ENCODE data around the gene FAM114A2.
"Not testable (repeated sequence)": the region's sequence is repeated elsewhere in the genome, so short reads cannot be mapped to it uniquely, and the experiment has no call there.

FAM114A2 gene

DNA sequence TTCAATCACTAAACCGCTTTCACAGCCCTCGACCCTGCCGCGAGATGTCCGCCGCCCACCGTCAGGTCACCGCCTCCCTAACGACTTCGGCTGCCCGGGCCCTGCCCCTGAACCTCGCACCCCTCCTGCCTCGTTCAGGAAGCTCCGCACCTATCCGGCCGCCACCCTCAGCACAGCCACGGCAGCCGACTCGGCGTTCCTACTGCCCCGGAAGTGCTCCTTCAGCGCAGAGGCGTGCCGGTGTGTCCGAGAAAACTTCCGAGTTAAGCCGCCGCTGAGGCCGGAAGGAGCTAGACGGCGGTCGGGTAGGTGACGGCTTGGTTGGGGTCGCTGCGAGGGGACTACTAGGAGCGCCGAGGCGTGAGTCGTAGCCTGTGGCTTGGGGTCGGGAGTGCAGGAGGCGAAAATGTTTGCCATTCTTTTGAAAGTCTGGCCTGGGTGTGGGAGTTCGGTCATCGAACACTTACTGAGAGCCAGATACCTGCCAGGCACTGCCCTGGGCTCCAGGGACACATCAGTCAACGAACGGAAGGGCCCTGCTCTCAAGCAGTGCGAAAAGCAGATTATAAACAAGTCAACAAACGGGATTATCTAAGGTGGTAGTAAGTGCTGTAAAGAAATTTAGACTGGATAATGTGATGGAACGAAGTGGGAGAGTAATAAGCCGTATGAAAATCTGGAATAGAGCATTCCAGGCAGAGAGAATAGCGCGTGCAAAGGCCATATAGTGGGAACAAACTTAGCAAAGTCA is at the start of gene FAM114A2, which contains the start of gene MFAP3:
TSS of gene FAM114A2 (minus strand) at position 204 of the 751 bp plus-strand sequence. CDS start 3,957 bp downstream, outside the sequence.
TSS of gene MFAP3 (plus strand) at position 261 of the 751 bp plus-strand sequence. CDS start 10,756 bp downstream, outside the sequence.
- DNase-seq, result peak; percentile 92

DNA sequence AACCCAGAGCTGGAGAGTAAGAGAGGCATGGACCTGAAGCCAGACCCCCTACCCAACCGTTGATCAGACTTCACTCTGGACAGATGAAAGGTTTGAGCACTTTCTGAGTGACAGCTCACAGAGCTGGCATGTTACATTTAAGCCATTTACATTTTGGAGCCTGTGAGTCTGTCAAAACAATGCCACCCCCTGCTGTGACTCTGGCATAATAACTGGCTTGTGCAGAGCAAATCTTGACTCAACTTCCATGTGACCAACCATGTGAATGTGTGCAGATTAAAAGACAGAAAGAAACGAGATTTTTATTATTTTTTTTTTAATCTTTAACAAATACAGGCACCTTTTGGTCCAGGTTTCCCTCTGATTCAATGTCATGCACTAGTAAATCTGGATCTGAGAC is 48.5 kb upstream of the FAM114A2 start:
- no peak for DNase-seq

DNA sequence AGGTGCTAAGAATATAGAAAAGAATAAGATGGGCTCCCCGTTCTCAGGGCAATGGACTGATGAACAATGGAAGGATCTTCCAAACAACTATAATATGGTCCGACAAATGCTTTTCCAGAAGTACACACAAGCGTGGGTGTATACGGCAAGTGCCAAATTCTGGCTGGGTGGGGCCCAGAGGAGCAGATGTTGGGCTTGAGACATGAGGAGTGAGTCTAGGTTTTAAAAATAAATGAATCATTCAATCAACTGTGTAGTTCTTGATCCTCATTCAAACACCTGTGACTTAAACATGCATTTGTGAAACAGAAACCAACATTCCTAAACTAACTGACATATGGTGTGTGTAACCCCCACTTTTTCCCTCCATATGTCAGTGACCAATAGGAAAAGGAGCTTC is 47.9 kb upstream of the FAM114A2 start:
- DNase-seq, result no peak

DNA sequence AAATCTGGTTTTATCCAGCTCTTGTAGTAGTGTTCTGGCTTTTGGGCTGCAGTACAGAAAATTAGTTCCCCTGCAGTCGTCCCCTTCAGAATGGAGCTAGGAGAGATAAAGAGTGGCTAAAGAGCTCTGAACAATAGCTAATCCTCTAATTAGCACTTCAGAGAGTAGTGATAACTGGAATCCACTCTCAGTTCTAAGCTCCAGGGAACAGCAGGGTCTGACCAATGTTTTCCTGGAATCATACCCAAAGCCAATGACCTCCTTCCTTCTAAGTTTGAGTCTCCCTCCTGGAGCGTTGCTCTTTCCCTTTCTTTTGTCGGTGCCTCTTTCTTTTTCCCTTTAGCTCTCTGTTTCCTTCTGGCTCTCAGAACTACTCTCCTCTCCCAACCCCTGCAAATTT is 47.4 kb upstream of the FAM114A2 start:
- DNase-seq, result no peak

DNA sequence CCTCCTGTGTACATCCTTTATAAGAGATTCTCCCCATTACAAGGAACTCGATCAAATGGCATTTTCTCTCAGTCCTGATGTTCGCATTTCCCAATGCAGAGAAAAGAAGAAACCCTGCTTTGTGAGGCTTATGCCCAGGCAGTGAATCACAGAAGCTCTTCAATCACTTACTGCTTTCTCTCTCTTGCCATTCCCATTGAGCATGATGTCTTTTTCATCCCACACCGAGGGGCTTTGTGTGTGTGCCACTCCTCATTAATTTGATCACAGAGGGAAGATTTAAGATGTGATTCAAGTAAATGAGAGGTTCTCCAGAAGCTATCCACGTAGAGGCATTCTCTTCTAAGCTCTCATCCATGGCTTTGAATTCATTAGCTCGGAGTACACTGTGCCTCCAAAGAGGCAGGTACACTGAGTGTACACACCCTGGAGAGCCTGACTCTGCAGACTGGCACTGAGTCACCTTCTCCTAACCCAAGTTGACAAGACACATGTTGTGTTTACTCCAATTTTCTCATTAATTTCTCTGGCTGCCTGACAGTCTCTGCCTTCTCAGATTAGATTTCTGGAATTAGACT is 45.4 kb upstream of the FAM114A2 start:
- no peak for DNase-seq

DNA sequence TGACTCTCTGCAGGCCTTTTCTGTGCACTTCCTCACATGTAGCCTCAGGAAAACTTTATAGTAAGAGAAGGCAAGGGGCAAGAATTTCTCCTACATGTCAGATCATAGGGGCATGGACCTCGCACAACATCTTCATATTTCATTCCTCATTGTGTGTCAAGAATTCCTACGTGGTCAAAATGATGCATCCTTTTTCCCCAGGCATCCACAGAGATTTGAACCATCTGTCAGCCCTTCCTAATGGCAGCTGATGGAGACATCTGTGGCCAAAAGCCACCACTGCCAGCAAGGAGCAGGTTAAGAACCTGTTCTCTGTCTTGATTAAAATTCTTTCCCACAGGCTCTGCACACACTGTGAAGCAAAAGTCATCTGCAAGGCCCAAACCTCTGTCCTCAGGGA is 42.5 kb upstream of the FAM114A2 start:
- no peak for DNase-seq

DNA sequence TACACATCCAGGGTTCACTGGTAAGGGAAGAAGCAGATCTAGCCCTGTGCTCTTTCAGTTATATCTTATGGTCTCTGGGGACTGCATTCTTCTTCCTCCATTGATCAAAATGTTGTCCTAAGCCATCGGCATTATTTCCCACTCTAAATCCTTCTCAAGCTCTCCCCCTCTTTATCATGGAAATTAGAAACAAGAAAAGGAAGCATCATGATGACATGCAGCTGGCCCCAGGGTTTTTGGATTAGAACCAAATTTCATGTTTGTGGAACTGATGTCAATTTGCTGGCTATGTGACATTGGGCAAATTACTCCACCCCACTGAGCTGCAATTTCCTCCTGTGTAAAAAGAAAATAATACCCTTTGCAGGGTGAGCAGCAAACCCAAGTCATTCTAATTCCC is 39.6 kb upstream of the FAM114A2 start:
- DNase-seq, result no peak

DNA sequence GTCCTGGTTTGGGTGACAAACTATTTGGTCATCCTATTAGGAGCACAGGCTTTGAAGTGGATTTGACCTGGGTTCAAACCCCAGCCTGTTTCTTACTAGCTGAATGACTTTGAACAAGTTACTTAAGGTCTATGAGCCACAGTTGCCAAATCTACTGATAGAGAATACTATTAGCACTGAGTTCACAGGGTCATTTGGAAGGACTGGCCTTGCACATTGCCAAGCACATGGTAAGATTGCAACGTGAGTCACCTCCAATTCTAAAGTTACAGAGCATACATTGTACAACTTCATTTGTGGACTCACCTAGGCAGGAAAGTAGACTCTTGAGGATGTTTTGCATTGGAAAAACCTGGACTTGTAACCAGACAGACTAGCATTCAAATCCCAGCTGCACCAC is 39.0 kb upstream of the FAM114A2 start:
- DNase-seq, result no peak

DNA sequence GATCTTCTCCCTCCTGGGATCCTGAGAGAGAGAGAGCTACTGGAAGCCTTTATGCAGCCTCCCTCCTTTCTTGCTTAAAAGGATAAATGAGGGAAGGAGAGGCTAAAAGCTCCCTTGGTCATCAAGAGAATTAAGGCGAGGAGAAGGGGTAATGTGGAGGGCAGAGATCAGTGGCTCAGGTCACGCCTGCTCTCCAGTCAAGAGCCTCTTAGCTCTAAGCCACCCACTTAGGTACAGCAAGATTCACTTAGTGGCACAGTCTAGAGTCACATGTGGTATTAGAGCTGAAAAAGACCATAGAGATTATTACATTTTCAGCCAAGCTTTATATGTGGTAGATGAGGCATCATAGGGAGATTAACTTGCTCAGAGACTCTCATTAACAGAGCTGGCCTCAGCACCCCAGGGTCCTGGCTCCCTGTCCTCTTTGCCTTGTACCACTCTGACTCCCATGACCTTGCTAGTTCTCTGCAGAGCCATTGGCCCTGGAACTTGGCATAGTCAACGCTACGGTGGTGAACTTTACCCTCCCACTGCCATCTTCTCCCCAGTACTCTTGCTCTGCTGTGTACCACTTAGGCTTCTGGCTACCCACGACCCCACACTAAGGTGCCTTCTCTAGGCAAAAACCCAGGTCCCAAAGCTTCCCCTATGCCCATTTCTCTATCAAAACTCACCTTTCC is 37.7 kb upstream of the FAM114A2 start:
- DNase-seq, result no peak

DNA sequence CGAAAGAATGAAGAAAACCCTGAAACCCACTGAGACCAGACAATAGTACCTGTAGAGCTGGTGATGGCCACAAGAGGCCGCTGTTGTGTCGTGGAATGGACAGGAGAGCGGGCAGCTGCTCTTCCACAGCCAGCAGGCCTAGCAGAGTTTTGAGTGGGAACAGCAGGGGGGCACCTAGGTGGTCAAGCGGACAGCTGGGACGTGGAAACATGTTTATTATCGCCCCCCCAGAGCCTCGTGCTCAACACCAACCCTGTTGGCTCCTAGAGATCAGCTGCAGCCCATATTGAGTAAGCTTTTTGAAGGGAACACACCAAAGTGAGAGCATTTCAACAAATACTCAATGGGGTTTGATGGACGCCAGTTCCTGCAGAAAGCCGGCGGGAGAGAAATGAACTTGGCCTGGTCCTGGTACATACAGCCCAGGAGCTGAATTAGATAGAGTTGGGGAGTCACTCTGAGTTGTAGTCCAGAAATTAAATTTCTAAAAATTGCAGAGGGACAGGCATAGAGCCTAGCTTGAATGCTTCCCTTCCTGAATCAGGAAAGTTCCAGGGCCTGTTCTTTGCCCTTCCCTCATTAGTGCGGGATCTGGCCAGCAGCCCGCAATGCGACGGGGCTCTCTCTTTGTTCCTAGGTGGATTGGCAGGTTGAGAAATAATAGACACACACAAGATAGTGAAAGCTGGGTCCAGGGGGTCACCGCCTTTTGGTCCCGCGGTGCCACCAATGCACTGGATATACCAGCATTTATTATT is 33.9 kb upstream of the FAM114A2 start:
- DNase-seq, result peak; percentile 96

DNA sequence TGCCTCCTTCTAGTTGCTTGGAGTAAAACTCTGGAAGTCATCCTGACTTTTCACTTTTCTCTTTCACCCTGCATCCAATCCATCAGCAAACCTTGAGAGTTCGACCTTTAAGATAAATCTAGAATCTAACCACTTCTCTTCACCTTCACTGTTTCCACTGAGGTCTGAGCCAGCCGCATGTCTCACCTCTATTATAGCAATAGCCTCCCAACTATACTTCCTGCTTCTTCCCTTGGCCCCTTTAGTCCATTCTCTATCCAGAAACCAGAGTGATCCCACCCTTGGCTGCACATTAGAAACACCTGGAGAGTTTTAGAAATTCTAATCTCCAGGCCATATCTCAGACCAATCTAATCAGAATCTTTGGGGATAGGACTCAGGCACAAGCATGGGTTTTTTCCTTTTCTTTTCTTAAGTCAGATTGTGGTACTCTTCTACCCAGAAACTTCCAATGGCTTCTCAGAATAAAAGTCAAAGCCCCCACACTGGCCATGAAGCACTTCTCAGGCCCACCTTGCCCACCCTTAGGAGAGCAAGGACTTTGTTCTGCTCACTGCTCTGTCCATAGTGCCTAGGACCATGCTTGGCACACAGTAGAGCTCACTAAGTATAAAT is 33.2 kb upstream of the FAM114A2 start:
- no peak for DNase-seq

DNA sequence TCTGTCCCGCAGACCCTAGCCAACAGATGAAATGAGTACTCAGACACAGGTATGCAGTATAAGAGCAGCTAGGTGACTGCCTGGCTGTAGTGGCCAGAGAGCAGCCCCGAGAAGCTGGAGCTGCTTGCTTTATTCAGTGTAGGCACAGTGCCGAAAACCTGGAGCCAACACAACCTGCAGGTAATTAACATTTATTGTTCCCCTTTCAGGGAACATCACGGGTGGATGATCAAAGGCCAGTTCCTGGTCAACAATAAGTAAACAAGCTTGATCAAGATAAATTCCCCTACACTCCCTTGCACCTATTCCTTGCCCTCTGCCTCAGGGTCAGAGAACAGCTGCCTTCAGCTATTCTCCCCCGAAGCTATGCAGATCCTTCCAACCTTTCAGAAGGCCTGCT is 31.1 kb upstream of the FAM114A2 start:
- DNase-seq, result not testable (repeated sequence)

DNA sequence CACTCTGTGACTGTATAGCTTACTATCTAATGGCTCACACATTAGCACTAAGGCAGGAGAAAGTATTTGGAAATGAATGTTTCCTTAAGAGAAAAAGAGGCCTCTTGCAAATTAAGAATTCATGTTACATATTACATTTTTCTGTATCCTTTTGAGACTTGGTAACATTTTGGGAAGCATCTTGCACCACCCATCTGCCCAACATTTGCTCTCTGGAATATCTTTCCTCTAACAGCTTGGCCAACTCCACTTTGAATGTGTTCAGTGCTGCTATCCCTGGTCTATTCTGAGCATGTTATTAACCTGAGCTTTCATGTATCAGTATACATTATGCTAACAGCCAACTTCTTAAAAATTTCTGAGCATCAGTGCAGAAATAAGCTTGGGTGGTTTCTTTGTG is 27.3 kb upstream of the FAM114A2 start:
- DNase-seq, result no peak

DNA sequence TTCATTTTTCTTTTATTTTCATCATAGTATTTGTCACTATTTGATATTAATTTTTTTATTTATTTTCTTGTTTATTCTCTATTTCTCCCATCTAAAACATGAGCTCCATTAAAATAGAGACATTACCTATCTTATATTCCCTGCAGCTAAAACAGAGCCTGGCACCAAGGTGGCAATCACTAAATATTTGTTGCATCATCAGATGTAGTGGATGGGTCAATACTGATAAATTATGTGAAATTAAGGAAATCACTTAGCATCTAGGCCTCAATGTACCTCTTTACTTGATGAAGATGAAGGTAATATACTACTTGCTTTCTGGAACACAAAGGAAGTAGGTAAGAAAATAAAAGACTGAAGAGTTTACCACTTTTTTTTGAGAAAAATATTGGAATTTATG is 24.7 kb upstream of the FAM114A2 start:
- DNase-seq, result no peak

DNA sequence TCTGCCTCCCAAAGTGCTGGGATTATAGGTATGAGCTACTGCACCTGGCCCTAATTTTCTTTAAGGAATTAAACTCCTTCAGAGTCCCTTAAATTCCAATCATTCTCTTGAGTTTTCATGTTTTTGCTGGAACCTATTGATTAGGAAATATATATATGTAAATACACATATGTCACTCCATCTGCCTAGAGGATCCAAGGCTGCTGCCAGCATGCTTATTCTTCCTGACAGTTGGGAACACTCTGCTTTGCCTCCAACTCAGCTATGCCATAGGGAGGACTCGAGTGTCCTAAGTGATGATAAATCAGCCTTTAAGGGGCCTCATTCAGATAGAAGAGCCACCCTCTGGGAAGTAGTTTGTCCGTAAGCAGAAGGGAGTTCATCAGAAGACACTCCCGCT is 21.9 kb upstream of the FAM114A2 start:
- DNase-seq, result no peak

DNA sequence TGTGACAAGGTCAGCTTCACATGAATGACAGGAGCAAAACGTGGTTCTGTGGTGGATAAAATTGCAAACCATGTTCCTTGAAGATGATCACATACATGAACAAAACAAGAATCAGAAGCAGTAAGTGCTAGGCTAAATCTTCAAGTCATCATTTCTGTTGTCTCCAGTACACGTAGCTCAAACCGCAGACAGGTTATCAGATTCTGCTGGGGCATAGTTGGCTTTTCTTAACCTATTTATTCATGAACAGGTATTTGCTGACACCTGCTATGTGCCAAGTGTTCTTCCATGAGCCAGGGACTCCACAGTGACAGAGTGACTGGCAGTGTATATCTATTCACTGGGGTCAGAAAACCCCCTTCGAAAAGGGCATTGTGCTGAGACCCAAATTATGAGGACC is 20.9 kb upstream of the FAM114A2 start:
- no peak for DNase-seq

DNA sequence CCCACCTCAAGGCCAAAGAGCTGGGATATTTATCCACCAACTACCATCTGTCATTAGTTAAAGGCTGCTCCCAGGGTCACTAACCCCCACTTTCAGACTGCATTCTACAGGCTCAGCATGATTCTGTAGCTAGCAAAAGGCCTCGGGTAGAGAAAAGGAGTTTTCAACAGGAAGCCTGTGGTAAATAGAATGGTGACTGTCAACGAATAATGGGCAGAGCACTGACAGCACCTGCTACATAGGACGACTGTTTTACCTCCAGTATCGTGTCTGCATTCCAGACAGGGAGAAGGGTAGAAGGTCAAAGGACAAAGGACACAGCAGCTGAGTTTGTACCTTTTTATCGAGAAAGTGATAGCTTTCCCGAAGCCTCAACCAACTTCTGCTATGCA is 20.3 kb upstream of the FAM114A2 start:
- no peak for DNase-seq

DNA sequence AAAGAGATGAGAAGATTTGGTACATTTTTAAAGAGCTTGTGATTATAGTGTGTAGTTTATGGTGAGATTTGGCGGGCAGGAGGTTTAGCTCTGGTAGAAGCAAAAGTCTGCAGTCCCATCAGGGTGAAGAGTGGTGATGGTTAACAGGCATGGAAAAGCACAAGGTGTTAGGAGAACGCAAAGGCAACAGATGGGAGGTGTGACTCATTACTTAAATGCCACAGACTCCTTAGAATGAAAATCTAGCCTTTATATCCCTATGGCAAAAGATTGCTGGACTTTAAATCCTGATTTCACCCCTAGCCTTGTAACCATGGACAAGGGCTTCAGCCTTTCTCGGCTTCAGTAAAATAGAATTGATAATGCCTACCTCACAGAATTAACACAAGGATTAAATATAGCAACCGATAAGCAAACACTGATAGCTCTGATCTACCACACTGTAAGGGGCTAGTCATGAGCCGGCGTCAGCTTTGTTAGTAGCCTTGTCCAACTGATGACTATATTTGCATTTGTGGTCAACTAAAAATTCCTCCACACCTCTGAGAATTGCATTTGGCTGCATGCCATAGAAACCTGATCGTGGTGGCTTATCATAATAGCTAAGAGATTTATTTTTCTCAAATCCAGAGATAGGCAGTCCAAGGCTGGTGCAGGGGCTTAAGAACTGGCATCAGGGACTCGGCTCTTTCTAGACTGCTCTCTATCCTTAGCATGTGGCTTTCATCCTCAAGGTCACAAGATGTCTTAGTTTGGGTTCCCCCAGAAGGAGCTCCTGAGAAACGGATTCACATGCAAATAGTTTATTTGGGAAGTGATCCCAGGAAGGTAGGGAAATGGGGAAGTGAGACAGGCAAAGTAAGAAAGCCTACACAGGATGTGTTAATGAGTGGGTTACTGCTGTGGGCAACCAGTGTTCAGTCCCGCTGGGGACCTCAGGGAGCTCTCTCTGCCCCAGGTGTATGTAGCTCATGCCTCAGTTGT is 19.6 kb upstream of the FAM114A2 start:
- no peak for DNase-seq

DNA sequence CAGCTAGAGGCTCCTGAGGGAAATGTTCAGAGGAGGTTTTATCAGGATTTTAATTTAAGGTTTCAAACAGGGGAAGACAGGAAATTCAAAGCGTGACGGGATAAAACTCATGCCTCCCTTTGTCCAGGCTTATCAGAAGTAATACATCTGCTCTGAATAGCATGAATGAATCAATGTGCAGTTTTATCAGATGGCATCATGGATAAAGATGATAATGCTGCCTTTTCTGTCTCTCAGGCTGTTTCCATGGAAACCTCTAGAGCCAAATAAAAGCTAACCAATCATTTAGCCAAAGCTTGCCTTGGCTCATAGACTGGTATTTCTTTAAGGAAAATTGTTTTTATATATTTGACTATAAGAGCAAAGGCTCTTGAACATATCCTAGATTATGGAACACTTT is 16.5 kb upstream of the FAM114A2 start:
- DNase-seq, result no peak

DNA sequence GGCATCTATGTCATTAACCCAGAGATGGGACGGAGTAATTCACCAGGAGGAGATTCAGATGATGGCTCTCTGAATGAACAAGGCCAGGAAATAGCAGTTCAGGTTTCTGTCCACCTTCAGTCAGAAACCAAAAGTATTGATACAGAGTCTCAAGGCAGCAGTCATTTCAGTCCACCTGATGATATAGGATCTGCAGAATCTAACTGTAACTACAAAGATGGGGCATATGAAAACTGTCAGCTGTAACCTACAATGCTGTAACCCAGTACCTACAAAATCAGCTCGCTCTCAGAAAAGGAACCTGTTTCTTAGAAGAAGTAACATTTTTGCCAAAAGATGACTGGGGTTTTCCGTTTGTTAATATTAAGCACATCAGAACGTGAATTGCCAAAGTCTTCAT is 14.8 kb upstream of the FAM114A2 start:
- DNase-seq, result no peak

DNA sequence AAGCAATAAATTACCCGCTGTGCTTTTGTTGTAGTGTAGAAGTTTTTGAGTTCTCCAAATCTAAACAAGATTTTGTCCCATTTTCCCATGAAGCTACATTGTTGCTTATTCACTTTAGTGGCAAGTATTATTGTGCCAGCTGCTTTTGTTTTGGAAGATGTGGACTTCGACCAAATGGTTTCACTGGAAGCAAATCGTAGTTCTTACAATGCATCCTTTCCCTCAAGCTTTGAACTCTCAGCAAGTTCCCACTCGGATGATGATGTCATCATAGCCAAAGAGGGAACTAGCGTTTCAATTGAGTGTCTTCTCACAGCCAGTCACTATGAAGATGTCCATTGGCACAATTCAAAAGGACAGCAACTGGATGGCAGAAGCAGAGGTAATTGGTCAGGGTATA is 10.9 kb upstream of the FAM114A2 start:
- no peak for DNase-seq

DNA sequence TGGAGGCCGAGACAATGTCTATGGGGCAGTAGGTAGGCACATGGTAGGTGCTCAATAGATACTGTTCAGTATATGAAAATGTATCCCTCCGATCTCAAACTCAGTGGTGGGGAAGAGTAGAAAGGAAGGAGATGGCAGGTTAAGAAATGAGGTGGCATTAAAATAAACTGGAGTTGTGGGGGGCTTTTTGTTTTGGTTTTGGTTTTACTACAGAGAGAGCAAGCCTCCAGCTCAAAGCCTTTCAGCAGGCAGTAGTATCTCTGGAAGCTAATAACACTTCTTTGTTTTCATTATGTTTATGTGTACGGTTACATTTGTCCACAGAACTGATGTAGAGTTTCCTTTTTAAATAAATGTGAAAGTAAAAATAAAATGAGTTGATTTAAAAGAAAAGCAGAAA is 8.6 kb upstream of the FAM114A2 start:
- DNase-seq, result no peak
